ENCODE data around the gene POLRMT. TPM values are rescaled to one million over a fixed set of nuclear protein-coding genes. Genes with fewer than 3 reads are reported as not detected.

Gene POLRMT
- total RNA-seq, 1 donor from 2014 or later = 47.7 TPM

Other genes with a start within 250 kb of the POLRMT start
- gene C2CD4C, start 224.4 kb downstream of the POLRMT start, total RNA-seq = 0.11 and 0.16 TPM in 2 replicates
- gene SHC2, start 172.5 kb downstream of the POLRMT start, total RNA-seq = 4.4 and 7.9 TPM in 2 replicates
- gene MADCAM1, start 137.1 kb downstream of the POLRMT start, total RNA-seq = 0.29 and 0.52 TPM in 2 replicates
- gene TPGS1, start 126.0 kb downstream of the POLRMT start, total RNA-seq = 64.5 and 75.2 TPM in 2 replicates
- 103 and 139 TPM in 2 replicates for gene CDC34, start 101.8 kb downstream of the POLRMT start, total RNA-seq
- gene GZMM, start 89.5 kb downstream of the POLRMT start, total RNA-seq = not detected in 2 replicates
- 519 and 528 TPM in 2 replicates for gene BSG, start 60.9 kb downstream of the POLRMT start, total RNA-seq
- gene HCN2, start 43.7 kb downstream of the POLRMT start, total RNA-seq = 2.9 and 3.5 TPM in 2 replicates
- 0.16 and 0.21 TPM in 2 replicates for gene FGF22, start 6.3 kb upstream of the POLRMT start, total RNA-seq
- 86.4 and 94.6 TPM in 2 replicates for gene RNF126, start 29.7 kb upstream of the POLRMT start, total RNA-seq
- gene FSTL3, start 42.9 kb upstream of the POLRMT start, total RNA-seq = 157 and 175 TPM in 2 replicates
- gene PRSS57, start 61.9 kb upstream of the POLRMT start, total RNA-seq = not detected in 2 replicates
- 4.8 and 7.8 TPM in 2 replicates for gene PALM, start 75.4 kb upstream of the POLRMT start, total RNA-seq
- gene MISP, start 117.6 kb upstream of the POLRMT start, total RNA-seq = 2.3 and 2.9 TPM in 2 replicates
- 89.0 and 105 TPM in 2 replicates for gene PTBP1, start 163.9 kb upstream of the POLRMT start, total RNA-seq
- 0.16 and 0.26 TPM in 2 replicates for gene PLPPR3, start 188.4 kb upstream of the POLRMT start, total RNA-seq
- not detected in 2 replicates for gene AZU1, start 194.3 kb upstream of the POLRMT start, total RNA-seq
- gene PRTN3, start 207.5 kb upstream of the POLRMT start, total RNA-seq = not detected in 2 replicates
- not detected in 2 replicates for gene ELANE, start 218.8 kb upstream of the POLRMT start, total RNA-seq
- gene CFD, start 226.1 kb upstream of the POLRMT start, total RNA-seq = 0.16 and 0.57 TPM in 2 replicates